ENCODE data around the gene FBLN1. TPM values are rescaled to one million over a fixed set of nuclear protein-coding genes. Genes with fewer than 3 reads are reported as not detected.

Gene FBLN1
- total RNA-seq, 2 donors from 2014 or later, result 0.39 to 0.57 TPM

- no peak overlapping the region for H3K27ac Mint-ChIP-seq
- peaks cover 0 to 4% of the 10 kb centered on the region in 2 donors for H3K9me3 Mint-ChIP-seq
- peaks cover 0 to 4% of the 10 kb centered on the region in 2 donors for H3K36me3 Mint-ChIP-seq
- ATAC-seq, result no peak
- no peak for DNase-seq (ENCODE audit: low spot score in 2 of 2)
These were observed 30.3 kb upstream of the FBLN1 start for GRCh38 chr22:45472426-45472825.

GRCh38 chr22:45473626-45474237, 29.0 kb upstream of the FBLN1 start:
- Mint-ChIP-seq H3K9me3 (no peaks in the 10 kb centered on the region), H3K36me3 (no peaks in the 10 kb centered on the region), H3K27ac (no peak overlapping the region)
- no peak for DNase-seq (ENCODE audit: low spot score in 2 of 2)
- ATAC-seq, result no peak

- Mint-ChIP-seq H3K27ac (no peak overlapping the region), H3K36me3 (no peaks in the 10 kb centered on the region)
These were observed 27.5 kb upstream of the FBLN1 start for GRCh38 chr22:45475063-45475747.

GRCh38 chr22:45475851-45476514, 26.7 kb upstream of the FBLN1 start:
- no peaks in the 10 kb centered on the region for H3K36me3 Mint-ChIP-seq
- no peaks in the 10 kb centered on the region for H3K9me3 Mint-ChIP-seq
- no peak for ATAC-seq
- H3K27ac Mint-ChIP-seq, result no peak overlapping the region
- no peak for DNase-seq (ENCODE audit: low spot score in 2 of 2)

More at GRCh38 chr22:45475063-45475747, 27.5 kb upstream of the FBLN1 start:
- no peak for ATAC-seq
- H3K9me3 Mint-ChIP-seq, result no peaks in the 10 kb centered on the region
- DNase-seq (ENCODE audit: low spot score in 2 of 2), result no peak

- H3K36me3 Mint-ChIP-seq, result no peaks in the 10 kb centered on the region
- ATAC-seq (no peak), DNase-seq (ENCODE audit: low spot score in 2 of 2) (no peak)
- H3K27ac Mint-ChIP-seq, result no peak overlapping the region
- H3K9me3 Mint-ChIP-seq, result no peaks in the 10 kb centered on the region
These were observed 25.9 kb upstream of the FBLN1 start for GRCh38 chr22:45476814-45477213.

- H3K27ac Mint-ChIP-seq, result no peak overlapping the region
- H3K36me3 Mint-ChIP-seq, result no peaks in the 10 kb centered on the region
- H3K9me3 Mint-ChIP-seq, result no peaks in the 10 kb centered on the region
- DNase-seq (ENCODE audit: low spot score in 2 of 2) (no peak), ATAC-seq (no peak)
These were observed 25.1 kb upstream of the FBLN1 start for GRCh38 chr22:45477366-45478107.

- H3K27ac Mint-ChIP-seq, result no peak overlapping the region
- H3K36me3 Mint-ChIP-seq, result no peaks in the 10 kb centered on the region
- no peak for ATAC-seq
- no peaks in the 10 kb centered on the region for H3K9me3 Mint-ChIP-seq
- no peak for DNase-seq (ENCODE audit: low spot score in 2 of 2)
These were observed 24.4 kb upstream of the FBLN1 start for GRCh38 chr22:45478108-45478771.

- Mint-ChIP-seq H3K27ac (no peak overlapping the region), H3K9me3 (no peaks in the 10 kb centered on the region), H3K36me3 (no peaks in the 10 kb centered on the region)
- no peak for ATAC-seq
- DNase-seq (ENCODE audit: low spot score in 2 of 2), result no peak
These were observed 22.0 kb upstream of the FBLN1 start for GRCh38 chr22:45480717-45481116.

- Mint-ChIP-seq H3K27ac (no peak overlapping the region), H3K9me3 (no peaks in the 10 kb centered on the region), H3K36me3 (no peaks in the 10 kb centered on the region)
- no peak for DNase-seq (ENCODE audit: low spot score in 2 of 2)
- ATAC-seq, result no peak
These were observed 21.0 kb upstream of the FBLN1 start for GRCh38 chr22:45481661-45482060.

GRCh38 chr22:45482169-45482568, 20.5 kb upstream of the FBLN1 start:
- Mint-ChIP-seq H3K36me3 (no peaks in the 10 kb centered on the region), H3K9me3 (no peaks in the 10 kb centered on the region), H3K27ac (no peak overlapping the region)
- ATAC-seq, result no peak
- DNase-seq (ENCODE audit: low spot score in 2 of 2), result no peak

GRCh38 chr22:45483319-45483718, 19.4 kb upstream of the FBLN1 start:
- Mint-ChIP-seq H3K27ac (no peak overlapping the region), H3K36me3 (no peaks in the 10 kb centered on the region), H3K9me3 (no peaks in the 10 kb centered on the region)
- DNase-seq (ENCODE audit: low spot score in 2 of 2) (no peak), ATAC-seq (no peak)

- Mint-ChIP-seq H3K27ac (no peak overlapping the region), H3K36me3 (no peaks in the 10 kb centered on the region), H3K9me3 (no peaks in the 10 kb centered on the region)
- DNase-seq (ENCODE audit: low spot score in 2 of 2), result no peak
- ATAC-seq, result no peak
These were observed 18.7 kb upstream of the FBLN1 start for GRCh38 chr22:45483918-45484499.

- ATAC-seq (no peak), DNase-seq (ENCODE audit: low spot score in 2 of 2) (no peak)
- Mint-ChIP-seq H3K9me3 (no peaks in the 10 kb centered on the region), H3K36me3 (no peaks in the 10 kb centered on the region), H3K27ac (no peak overlapping the region)
These were observed 17.9 kb upstream of the FBLN1 start for GRCh38 chr22:45484742-45485141.

GRCh38 chr22:45485261-45485660, 17.4 kb upstream of the FBLN1 start:
- no peaks in the 10 kb centered on the region for H3K9me3 Mint-ChIP-seq
- H3K27ac Mint-ChIP-seq, result no peak overlapping the region

GRCh38 chr22:45488764-45489370, 13.8 kb upstream of the FBLN1 start:
- no peaks in the 10 kb centered on the region for H3K36me3 Mint-ChIP-seq
- no peak for DNase-seq (ENCODE audit: low spot score in 2 of 2)
- H3K27ac Mint-ChIP-seq, result no peak overlapping the region
- H3K9me3 Mint-ChIP-seq, result no peaks in the 10 kb centered on the region
- ATAC-seq, result no peak

More at GRCh38 chr22:45485261-45485660, 17.4 kb upstream of the FBLN1 start:
- ATAC-seq (no peak), DNase-seq (ENCODE audit: low spot score in 2 of 2) (no peak)
- no peaks in the 10 kb centered on the region for H3K36me3 Mint-ChIP-seq

- DNase-seq (ENCODE audit: low spot score in 2 of 2), result no peak
- H3K9me3 Mint-ChIP-seq, result no peaks in the 10 kb centered on the region
- no peak for ATAC-seq
- H3K27ac Mint-ChIP-seq, result no peak overlapping the region
- no peaks in the 10 kb centered on the region for H3K36me3 Mint-ChIP-seq
These were observed 11.8 kb upstream of the FBLN1 start for GRCh38 chr22:45490836-45491235.
